Activated CD4-positive, alpha-beta T cell treated with anti-CD3 and anti-CD28 coated beads, Interleukin-2, amount 50 U/mL, for 4 hours (primary cell): ENCODE measurements around the gene ECE1.
A peak's percentile ranks its signal among the peaks of the same experiment; 100 is the strongest.
"Not testable (repeated sequence)": the region's sequence is repeated elsewhere in the genome, so short reads cannot be mapped to it uniquely, and the experiment has no call there.

Experiments used
- DNase-seq, 2 experiments: peaks; one replicate each; pipeline ENCODE4 v3.0.0-alpha.2; 2020

The ECE1 gene

GRCh38 chr1:21175324-21175669 lies 115.0 kb downstream of the ECE1 start:
- DNase-seq = peak in 1 of 2 experiments; percentile 7

GRCh38 chr1:21174654-21175323 lies 115.5 kb downstream of the ECE1 start:
- no peak for DNase-seq

DNA sequence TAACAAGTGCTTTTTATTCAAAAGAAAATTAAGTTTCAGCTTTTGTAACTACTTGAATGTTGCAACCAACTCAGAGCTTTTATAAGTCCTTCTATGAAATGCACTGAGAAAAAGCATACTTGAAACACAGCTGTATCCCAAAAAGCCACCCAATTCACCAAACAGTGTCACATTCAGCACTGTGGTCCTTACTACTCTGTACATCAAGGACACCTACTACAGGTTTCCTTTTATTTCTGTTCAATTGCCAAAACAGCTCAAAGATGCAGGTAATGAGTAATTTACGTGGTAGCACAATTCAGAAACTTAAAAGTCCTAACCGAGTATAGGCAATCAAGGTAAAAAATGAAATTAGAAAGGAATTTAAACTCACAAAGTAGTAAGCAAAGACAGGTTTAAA lies 116.0 kb downstream of the ECE1 start:
- DNase-seq = no peak

DNA sequence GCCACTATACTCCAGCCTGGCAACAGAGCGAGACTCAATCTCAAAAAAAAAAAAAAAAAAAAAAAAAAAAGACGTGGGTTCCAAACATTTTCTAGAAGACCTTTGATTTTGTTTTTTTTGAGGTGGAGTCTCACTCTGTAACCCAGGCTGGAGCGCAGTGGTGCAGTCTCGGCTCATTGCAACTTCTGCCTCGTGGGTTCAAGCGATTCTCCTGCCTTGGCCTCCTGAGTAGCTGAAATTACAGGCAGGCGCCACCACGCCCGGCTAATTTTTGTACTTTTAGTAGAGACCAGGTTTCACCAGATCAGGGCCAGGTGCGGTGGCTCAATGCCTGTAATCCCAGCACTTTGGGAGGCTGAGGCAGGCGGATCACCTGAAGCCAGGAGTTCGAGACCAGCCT lies 117.2 kb downstream of the ECE1 start:
- not testable (repeated sequence) for DNase-seq

DNA sequence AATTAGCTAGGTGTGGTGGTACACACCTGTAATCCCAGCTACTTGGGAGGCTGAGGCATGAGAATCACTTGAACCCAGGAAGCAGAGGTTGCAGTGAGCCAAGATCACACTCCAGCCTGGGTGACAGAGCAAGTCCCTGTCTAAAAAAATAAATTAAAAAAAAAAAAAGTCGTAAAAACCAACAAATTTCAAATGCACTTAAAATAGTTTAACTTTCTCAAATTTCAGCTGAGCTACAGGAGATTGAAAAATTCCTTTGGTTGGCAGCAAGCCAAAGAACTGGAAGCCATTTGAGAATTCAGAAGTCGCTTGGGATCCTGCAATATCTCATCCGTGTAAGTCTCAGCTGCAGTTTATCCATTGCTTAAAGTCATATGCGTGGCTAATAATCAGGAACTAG lies 119.4 kb downstream of the ECE1 start:
- not testable (repeated sequence) for DNase-seq

DNA sequence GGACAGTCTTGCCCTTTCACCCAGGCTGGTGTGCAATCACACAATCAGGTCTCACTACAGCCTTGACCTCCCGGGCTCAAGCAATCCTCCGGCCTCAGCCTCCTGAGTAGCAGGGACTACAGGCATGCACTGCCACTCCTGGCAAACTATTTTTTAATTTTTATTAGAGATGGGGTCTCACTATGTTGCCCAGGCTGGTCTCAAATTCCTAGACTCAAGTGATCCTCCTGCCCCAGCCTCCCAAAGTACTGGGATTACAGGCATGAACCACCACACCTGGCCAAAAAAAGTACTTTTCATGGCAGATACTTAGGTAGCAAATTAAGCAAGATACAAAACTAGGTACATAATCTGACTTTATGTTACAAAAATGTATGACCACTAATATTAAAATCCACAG lies 121.8 kb downstream of the ECE1 start:
- DNase-seq = no peak
